OCI-LY1 (cell line): ENCODE data around the gene HAPLN2.

Experiments
- H2AFZ ChIP-seq: fragments of 200-600 bp; sonication (generic), shearing (Covaris generic); 2 replicates; pipeline ENCODE4 v1.6.0; 2014; ENCODE audit warnings: antibody characterized with exemption, mild to moderate bottlenecking, low read length
- H3F3A ChIP-seq: fragments of 200-600 bp; sonication (generic), shearing (Covaris generic); 2 replicates; pipeline ENCODE4 v1.6.0; 2014; ENCODE audit warnings: mild to moderate bottlenecking, antibody characterized with exemption, low read length, moderate library complexity; ENCODE audit not compliant: insufficient read depth
- H3K27ac ChIP-seq: fragments of 200-600 bp; sonication (generic); 2 replicates; pipeline ENCODE4 v1.5.1; 2014; ENCODE audit warnings: low read length, mixed run types, mild to moderate bottlenecking, low read depth; ENCODE audit not compliant: poor library complexity, severe bottlenecking
- H3K27me3 ChIP-seq: fragments of 200-600 bp; sonication (generic); 2 replicates; pipeline ENCODE4 v1.6.0; 2014; ENCODE audit warnings: antibody characterized with exemption, mild to moderate bottlenecking, low read length, moderate library complexity; ENCODE audit not compliant: insufficient read depth
- H3K36me3 ChIP-seq: fragments of 200-600 bp; sonication (generic); 2 replicates; pipeline ENCODE4 v1.6.1; 2014; ENCODE audit warnings: mild to moderate bottlenecking, antibody characterized with exemption, low read length, moderate library complexity, mixed read lengths; ENCODE audit not compliant: insufficient read depth
- H3K4me1 ChIP-seq: fragments of 200-600 bp; sonication (generic); 2 replicates; pipeline ENCODE4 v1.5.1; 2014; ENCODE audit warnings: mild to moderate bottlenecking, low read length, moderate library complexity; ENCODE audit not compliant: insufficient read depth, severe bottlenecking
- H3K4me2 ChIP-seq: fragments of 200-600 bp; sonication (generic), shearing (Covaris generic); 2 replicates; pipeline ENCODE4 v1.6.1; 2014; ENCODE audit warnings: low read length
- H3K4me3 ChIP-seq: fragments of 200-600 bp; sonication (generic); 2 replicates; pipeline ENCODE4 v1.5.1; 2014; ENCODE audit warnings: low read length, low read depth, mild to moderate bottlenecking, mixed read lengths; ENCODE audit not compliant: poor library complexity, severe bottlenecking
- H3K79me2 ChIP-seq: fragments of 200-600 bp; shearing (Covaris generic); 2 replicates; pipeline ENCODE4 v1.6.1; 2016; ENCODE audit warnings: mixed run types, low read length, mixed read lengths; ENCODE audit not compliant: insufficient read depth
- H3K9ac ChIP-seq: fragments of 200-600 bp; sonication (generic), shearing (Covaris generic); 2 replicates; pipeline ENCODE4 v1.6.1; 2014; ENCODE audit warnings: mild to moderate bottlenecking, low read length, mixed read lengths
- H3K9me2 ChIP-seq: fragments of 200-600 bp; sonication (generic), shearing (Covaris generic); 2 replicates; pipeline ENCODE4 v1.6.1; 2014; ENCODE audit warnings: low read depth, mild to moderate bottlenecking, low read length, mixed read lengths
- H3K9me3 ChIP-seq: fragments of 200-600 bp; shearing (Covaris generic); 2 replicates; pipeline ENCODE4 v1.6.1; 2014; ENCODE audit warnings: low read length, mixed read lengths
- H4K20me1 ChIP-seq: fragments of 200-600 bp; sonication (generic), shearing (Covaris generic); 2 replicates; pipeline ENCODE4 v1.6.0; 2016; ENCODE audit warnings: mild to moderate bottlenecking, low read length; ENCODE audit not compliant: insufficient read depth
- EZH2 ChIP-seq: fragments of 200-600 bp; sonication (generic), shearing (Covaris generic); IDR thresholded peaks from 2 replicates; pipeline ENCODE4 v1.8.0; 2017; ENCODE audit warnings: borderline replicate concordance, mixed run types, mild to moderate bottlenecking, antibody characterized with exemption, low read length, moderate library complexity, mixed read lengths
- TF ChIP-seq, protein P1 (sequence below): fragments of 200-600 bp; sonication (generic), shearing (Covaris generic); IDR thresholded peaks from 2 replicates; pipeline ENCODE4 v1.5.1; 2017; ENCODE audit warnings: mild to moderate bottlenecking, antibody characterized with exemption, low read length, moderate library complexity, mixed read lengths

The HAPLN2 gene

DNA sequence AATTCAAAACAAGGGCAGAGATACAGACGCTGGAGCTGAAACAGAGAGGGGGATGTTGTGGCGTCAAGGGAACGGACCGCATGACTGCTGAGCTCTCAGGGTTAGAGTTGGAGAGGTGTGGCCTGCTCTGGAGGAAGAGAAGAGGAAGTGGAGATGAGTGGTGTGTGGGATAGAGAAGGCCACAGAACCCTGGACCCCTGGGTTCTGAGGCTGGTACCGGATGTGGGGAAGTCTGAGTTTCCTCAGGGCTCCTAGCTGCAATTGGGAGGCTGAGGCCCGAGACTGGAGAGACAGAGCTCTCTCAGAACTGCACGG, 24.5 kb downstream of the HAPLN2 start:
- Histone ChIP-seq H3K9ac (no peak overlapping the region), H3K36me3 (no peaks in the 10 kb centered on the region), H3K9me2 (no peaks in the 10 kb centered on the region), H3F3A (no peaks in the 10 kb centered on the region), H3K27ac (no peak overlapping the region), H3K27me3 (peaks cover 7% of the 10 kb centered on the region; the same call in 1 of the 2 replicates), H3K9me3 (no peaks in the 10 kb centered on the region), H3K79me2 (no peaks in the 10 kb centered on the region), H3K4me3 (no peak overlapping the region), H2AFZ (no peak overlapping the region), H3K4me2 (no peak overlapping the region), H3K4me1 (no peaks in the 10 kb centered on the region), H4K20me1 (no peaks in the 10 kb centered on the region)
- TF ChIP-seq, protein P1, sequence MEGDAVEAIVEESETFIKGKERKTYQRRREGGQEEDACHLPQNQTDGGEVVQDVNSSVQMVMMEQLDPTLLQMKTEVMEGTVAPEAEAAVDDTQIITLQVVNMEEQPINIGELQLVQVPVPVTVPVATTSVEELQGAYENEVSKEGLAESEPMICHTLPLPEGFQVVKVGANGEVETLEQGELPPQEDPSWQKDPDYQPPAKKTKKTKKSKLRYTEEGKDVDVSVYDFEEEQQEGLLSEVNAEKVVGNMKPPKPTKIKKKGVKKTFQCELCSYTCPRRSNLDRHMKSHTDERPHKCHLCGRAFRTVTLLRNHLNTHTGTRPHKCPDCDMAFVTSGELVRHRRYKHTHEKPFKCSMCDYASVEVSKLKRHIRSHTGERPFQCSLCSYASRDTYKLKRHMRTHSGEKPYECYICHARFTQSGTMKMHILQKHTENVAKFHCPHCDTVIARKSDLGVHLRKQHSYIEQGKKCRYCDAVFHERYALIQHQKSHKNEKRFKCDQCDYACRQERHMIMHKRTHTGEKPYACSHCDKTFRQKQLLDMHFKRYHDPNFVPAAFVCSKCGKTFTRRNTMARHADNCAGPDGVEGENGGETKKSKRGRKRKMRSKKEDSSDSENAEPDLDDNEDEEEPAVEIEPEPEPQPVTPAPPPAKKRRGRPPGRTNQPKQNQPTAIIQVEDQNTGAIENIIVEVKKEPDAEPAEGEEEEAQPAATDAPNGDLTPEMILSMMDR, result no peak
- TF ChIP-seq EZH2, result no peak

- Histone ChIP-seq H4K20me1 (no peaks in the 10 kb centered on the region), H3K4me3 (no peak overlapping the region), H2AFZ (no peak overlapping the region), H3K9me3 (no peaks in the 10 kb centered on the region), H3K27ac (no peak overlapping the region), H3K4me2 (no peak overlapping the region), H3K9ac (no peak overlapping the region), H3K36me3 (no peaks in the 10 kb centered on the region), H3K4me1 (no peaks in the 10 kb centered on the region), H3F3A (no peaks in the 10 kb centered on the region), H3K27me3 (peaks cover 7% of the 10 kb centered on the region; the same call in 1 of the 2 replicates), H3K9me2 (no peaks in the 10 kb centered on the region), H3K79me2 (no peaks in the 10 kb centered on the region)
- no peak for TF ChIP-seq EZH2
- TF ChIP-seq, protein P1, result no peak
Observed at GRCh38 chr1:156644146-156644545, 24.9 kb downstream of the HAPLN2 start.

GRCh38 chr1:156644640-156645039, 25.4 kb downstream of the HAPLN2 start:
- Histone ChIP-seq H3K9me2 (no peaks in the 10 kb centered on the region), H3K27me3 (peaks cover 7% of the 10 kb centered on the region; the same call in 1 of the 2 replicates), H3K27ac (no peak overlapping the region), H4K20me1 (no peaks in the 10 kb centered on the region), H3K79me2 (no peaks in the 10 kb centered on the region), H3K4me1 (no peaks in the 10 kb centered on the region), H3K9me3 (no peaks in the 10 kb centered on the region), H3K4me3 (no peak overlapping the region), H2AFZ (no peak overlapping the region), H3K36me3 (no peaks in the 10 kb centered on the region), H3F3A (no peaks in the 10 kb centered on the region), H3K4me2 (no peak overlapping the region), H3K9ac (no peak overlapping the region)
- TF ChIP-seq, protein P1, result no peak
- no peak for TF ChIP-seq EZH2
